Adipose tissue (tissue), 3 donors: ENCODE results near the gene TSSC4. TPM values are rescaled to one million over a fixed set of nuclear protein-coding genes. Genes with fewer than 3 reads are reported as not detected.

Experiments
- H3K27ac ChIP-seq: one replicate; pipeline ENCODE4 v1.5.1; 2013; ENCODE audit warnings: low read depth, low read length
- WGBS, 3 donors: extraction: QIAGEN DNeasy Blood & Tissue Kit; methylation state at CpG; one replicate each; pipeline ENCODE4 v1.1.7; 2013; 5-methylcytosine and 5-hydroxymethylcytosine counted together
- polyA plus RNA-seq, 3 donors: library from polyadenylated mRNA; stranded (reverse); fragments of 200-250 nt; gene quantifications; one replicate each; pipeline ENCODE4 v1.2.3, GENCODE V29; 2013
- donor health status: healthy with polysubstance abuse.
- donor health status: Bipolar disorder and iron deficiency.
- donor health status: healthy.

The TSSC4 gene
- polyA plus RNA-seq, 3 donors: 21.0 to 58.0 (median 49.8) TPM

DNA sequence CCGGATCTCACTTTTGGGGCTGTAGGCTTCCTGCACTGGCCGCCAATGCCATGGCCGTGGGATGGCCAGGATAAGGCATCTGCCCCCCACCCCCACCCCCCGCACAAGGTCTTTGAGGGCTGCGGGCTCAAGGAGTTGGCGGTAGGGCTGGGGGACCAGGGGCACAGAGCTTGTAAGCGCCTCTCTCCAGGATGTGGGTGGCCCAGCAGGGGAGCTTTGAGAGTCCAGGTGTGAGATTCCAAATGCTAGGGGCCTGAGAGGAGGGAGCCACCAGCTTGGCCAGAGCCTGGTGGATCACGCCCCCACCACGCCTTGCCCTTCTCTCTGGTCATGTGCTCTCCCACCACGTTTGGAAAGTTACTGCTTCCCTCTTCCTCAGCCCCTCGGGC lies 18.4 kb upstream of the TSSC4 start:
- WGBS, 3 donors: 49 to 72% (median 54%) methylated on average over 11 of the region's 11 CpGs
- no peak overlapping the region for H3K27ac ChIP-seq

DNA sequence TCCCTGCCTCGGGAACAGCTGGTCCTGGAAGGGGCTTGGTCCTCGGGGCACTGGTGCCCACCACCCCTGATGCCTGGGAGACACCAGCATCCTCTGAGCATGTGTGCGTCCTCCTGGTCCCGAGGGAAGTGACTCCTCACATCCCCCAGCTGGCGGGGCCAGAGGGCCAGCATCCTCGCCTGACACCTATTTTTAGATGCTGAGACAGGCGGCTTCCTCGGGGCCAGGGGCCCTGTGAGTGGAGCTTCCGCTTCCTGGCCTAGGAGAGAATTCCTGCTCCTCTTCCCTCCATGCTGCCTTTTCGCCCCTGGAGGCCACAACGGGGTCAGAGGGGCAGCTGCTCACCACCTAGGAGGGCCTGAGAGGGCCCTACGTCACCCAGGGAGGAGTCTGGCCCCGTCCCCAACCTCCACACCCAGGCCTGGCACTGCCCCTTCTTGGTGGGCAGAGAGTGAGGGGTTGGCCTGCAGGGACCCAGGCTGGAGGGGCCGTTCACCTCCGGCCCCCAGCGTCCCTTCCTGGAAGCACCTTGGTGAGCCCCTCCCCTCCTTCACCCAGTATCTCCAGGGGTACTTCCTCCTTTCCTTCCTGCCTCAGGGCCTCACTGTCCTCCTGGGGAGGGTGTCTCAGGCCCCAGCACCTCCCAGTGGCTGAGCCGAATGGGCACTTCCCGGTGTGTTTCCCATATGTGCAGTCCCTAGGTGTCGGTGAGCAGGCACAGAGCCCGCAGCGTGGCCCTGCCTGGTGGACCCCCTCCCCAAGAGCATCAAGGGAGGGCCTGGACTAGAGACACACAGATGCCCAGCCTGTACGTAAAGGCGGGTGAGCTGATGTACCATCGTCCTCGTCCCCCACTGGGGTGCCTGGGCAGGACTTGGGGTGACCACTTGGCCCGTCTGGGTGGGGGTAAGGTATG lies 17.4 kb upstream of the TSSC4 start:
- no peak overlapping the region for H3K27ac ChIP-seq
- 36 to 54% (median 41%) methylated on average over 25 to 26 of the region's 26 CpGs for WGBS, 3 donors

DNA sequence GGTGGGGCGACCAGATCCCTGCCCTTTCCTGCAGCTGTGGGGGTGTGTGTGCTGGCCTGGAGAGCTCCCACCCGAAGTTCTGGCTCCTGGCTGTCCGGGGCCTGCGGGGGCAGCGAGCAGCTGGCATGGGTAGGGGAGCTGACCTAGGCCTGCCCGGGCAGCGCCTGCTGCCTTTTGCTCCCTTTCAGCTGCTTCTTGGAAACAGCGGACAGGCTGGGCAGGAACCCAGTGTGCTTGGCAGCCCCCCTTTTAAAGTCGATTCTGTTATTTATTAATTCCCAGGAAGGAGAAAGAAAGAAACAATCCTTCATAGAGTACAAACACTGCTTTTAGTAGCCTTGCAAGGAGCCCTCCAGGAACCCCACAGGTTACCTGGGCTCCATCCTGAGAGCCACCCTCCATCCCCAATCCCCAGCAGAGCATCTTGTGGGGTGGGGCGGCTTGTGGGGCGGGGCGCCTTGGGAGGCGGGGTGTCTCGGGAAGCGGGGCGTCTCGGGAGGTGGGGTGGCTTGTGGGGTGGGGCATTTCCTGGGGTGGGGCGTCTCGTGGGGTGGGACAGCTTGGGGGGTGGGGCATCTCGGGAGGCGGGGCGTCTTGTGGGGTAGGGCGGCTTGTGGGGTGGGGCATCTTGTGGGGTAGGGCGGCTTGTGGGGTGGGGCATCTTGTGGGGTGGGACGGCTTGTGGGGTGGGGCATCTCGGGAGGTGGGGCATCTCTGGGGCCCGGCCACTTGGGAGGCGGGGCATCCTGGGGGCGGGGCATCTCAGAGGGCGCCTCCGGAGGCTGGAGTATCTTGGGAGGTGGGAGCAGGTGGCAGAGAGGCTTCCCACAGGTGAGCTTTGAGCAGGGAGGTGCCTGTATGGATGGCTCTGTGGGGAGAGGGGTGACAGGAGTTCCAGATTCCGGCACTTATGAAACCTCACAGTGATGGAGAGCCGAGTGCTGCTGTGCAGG lies 16.4 kb upstream of the TSSC4 start:
- 46 to 54% (median 50%) methylated on average over 31 to 32 of the region's 33 CpGs for WGBS, 3 donors
- H3K27ac ChIP-seq: no peak overlapping the region

DNA sequence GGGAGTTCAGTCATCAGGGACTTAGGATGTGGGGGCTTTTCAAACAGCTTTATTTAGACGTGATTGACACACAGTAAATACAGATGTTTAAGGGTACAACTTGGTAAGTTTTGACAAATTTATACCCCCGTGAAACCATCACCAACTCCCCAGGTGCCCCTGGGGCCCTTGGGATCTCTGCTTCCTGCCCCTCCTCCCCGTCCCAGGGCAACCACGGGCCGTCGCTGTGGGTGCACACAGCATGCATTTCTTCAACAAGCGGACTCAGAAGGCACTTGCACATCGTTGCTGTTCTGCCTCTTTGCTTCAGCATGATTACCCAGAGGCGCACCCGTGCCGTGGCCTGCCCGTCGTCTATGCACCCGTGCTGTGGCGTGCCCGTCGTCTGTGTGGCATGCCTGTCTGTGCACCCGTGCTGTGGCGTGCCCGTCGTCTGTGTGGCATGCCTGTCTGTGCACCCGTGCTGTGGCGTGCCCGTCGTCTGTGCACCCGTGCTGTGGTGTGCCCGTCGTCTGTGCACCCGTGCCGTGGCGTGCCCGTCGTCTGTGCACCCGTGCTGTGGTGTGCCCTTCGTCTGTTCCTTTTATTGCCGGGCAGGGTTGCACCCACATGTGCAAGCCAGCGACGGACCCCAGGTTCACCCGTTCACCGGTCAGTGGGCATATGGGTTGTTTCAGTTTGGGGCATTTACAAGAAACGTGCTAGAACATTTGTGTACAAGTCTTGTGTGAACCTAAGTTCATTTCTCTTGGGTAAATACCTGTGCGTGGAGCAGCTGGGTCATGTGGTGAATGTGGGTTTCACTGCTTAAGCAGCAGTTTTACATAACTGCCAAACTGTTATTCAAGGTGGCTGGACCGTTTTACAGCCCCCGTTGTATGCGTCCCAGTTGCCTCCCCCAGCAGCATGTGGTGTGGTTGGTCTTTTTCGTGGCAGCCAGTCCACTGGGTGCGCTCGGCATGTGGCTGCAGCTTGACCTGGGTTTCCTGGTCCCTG lies 15.1 kb upstream of the TSSC4 start:
- WGBS, 3 donors: 69 to 75% (median 75%) methylated on average over 43 to 48 of the region's 48 CpGs
- H3K27ac ChIP-seq: no peak overlapping the region

DNA sequence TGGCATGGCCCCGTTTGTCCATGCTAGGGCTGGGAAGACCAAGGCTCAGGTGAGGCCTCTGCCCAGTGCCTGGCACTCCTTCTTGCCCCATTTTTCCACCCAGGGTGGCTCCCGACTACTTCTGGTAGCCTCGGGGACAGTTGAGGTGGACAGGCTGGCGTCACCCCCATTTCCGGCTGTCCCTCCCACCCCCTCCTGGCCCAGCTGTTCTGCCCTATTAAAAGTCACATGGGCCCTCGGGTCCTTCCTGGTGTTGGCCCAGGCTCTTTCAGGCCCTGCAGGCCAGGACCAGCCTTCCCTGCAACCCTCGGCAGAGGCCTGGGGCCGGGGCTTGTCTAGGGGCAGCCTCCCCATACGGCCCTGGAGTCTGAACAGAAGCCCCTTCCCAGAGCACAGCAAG lies 14.0 kb upstream of the TSSC4 start:
- no peak overlapping the region for H3K27ac ChIP-seq
- 40 to 60% (median 49%) methylated on average over 9 of the region's 9 CpGs for WGBS, 3 donors

DNA sequence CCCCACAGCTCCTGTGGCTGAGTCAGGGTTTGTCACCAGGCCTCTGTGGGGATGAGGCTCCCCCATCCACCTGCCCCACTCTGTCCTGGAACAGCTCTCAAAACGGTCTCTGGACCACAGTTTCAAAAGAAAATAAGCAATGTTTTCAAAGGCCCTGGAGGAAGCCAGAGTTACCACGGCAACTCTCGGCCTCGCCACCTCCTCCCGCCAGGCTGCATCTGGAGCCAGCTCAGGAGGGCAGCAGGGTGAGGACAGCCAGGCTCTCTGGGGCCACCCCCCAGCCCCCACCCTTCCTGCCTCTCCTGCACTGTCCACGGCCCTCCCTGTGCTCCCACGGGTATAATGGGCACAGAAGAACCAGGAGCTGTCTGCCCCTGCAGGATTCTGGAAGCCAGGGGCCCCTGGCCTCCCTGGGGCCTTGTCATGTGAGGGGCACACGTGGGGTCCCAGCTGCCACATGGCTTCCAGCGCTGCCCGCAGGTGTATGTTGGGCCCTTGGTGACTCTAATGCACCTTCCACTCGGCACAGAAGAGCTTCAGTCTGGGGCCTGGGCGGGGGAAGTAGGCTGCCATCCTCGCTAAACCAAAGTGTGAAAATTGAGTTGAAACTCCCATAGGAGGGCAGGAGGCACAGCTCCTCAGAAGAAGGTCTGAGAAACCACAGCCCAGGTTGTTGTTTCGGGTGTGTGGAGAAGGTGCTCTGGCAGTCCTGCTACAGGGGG lies 13.1 kb upstream of the TSSC4 start:
- no peak overlapping the region for H3K27ac ChIP-seq
- WGBS, 3 donors: 37 to 54% (median 48%) methylated on average over 14 of the region's 14 CpGs

DNA sequence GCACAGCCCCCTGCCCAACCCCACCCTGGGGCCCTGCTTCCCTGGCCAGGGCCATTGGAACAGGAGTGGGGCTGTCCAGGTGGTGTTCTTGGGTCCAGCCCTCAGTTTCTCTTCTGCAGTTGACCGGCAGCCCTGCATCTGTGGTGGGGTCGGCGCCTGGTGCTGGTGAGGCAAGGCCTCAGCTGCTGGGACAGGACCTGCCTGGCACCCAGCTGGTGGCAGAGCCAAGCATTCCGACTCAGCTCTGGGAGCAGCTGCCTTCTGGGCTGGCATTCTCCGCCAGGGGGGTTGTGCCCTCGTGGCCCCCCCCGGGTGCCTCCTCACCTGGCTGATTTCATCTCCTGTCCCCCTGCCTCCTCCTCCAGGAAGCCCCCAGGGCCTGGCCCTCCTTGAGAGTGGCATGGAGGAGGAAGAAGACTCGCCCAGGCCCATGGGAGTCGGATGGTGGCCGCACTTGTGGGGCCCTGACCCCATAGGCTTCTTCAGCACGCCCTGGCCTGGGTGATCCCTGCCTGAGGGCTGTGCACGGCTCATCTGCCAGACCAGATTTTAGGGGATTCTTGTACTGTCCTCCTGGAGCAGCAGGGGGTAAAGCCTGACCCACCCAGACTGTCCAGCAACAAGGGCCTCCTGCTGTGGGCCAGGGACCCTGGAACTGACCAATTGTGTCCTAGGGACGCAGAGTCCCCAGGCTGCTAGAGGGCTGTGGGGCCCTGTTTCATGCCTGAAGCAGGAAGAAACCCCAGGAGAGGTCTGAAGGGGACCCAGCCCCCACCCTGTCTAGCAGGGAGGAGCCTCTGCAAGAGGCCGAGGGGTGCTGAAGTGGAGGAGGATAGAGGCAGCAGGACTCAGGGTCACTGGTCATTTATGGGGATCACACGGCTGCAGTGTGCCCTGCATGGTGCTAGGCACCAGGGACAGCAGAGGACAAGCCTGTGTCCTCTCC lies 11.8 kb upstream of the TSSC4 start:
- no peak overlapping the region for H3K27ac ChIP-seq
- 65 to 80% (median 74%) methylated on average over 15 of the region's 15 CpGs for WGBS, 3 donors

DNA sequence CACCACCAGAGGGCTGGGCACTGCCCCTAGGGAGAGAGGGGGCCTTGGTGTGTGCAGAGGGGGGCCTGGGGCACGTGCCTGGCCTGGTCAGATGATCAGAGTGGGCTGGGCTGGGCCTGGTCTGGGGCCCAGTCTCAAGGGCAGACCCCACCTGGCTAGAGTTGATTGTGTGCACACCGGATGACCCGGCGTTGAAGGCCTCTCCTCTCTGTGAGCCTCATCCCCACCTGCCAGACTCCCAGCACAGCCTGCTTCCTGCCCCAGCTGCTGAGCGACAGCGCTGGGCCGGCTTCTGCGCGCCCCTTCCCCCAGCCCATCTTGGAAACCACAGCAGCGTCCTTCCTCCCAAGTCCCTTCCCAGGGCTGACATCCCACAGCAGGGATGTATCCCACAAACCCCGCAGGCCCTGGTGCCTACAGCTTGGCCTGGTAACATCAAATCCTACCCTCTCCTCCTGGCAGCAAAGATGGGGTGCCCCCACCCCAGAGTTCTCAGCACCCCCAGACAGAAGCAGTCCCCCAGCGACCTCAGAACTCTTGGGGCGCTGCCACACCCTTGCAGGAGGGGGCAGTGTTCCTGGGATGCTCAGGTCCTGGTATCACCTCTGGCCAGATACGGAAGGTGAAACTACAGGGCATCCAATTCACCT lies 11.0 kb upstream of the TSSC4 start:
- WGBS, 3 donors: 44 to 55% (median 51%) methylated on average over 9 to 14 of the region's 14 CpGs
- no peak overlapping the region for H3K27ac ChIP-seq

DNA sequence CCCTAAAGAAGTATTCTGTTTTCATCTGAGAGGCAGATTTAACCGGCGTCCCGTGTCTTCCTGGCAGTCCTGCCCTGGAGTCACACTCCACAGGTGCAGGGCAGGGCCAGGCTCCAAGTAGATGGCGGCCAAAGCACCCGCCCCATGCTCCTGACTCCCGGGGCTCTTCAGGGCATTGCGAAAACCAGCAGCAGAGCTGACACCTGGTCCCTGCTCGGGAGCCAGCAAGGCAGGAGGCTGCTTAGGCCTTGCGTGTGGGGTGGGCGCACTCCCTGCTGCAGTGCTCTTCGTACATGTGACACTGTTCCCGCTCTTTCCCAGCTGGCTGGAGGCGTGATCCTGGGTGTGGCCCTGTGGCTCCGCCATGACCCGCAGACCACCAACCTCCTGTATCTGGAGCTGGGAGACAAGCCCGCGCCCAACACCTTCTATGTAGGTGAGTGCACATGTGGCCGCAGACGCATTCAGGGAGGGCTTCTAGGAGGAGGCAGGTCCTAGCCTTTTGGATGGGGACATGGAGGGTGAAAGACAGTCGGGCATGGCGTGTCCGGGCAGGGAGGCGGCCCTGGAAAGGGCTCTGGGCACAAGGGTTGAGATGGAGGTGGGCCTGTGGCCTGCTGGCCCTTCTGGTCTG lies 10.3 kb upstream of the TSSC4 start:
- 82 to 84% (median 83%) methylated on average over 23 of the region's 23 CpGs for WGBS, 3 donors
- H3K27ac ChIP-seq: no peak overlapping the region

DNA sequence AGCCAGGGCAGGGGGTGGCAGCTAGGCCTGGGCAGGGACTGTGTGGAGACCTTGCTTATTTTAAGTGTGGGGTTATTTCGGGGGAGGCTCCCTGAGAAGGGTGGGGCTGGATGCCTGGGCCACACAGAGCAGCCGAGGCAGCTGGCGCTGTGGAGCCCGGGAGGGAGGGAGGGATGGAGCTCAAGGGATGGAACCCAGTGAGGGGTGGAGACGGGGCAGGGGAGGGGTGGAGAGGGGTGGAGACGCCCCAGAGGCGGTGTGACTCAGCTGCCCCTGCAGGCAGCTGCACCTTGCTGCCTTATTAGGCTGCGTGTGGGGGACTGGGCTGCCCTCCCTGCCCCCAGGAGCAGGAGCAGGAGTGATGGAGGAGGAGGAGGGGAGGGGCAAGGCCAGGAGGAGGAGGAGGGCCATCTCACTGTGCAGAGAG lies 9.8 kb upstream of the TSSC4 start:
- no peak overlapping the region for H3K27ac ChIP-seq
- 57 to 70% (median 67%) methylated on average over 4 to 8 of the region's 8 CpGs for WGBS, 3 donors

DNA sequence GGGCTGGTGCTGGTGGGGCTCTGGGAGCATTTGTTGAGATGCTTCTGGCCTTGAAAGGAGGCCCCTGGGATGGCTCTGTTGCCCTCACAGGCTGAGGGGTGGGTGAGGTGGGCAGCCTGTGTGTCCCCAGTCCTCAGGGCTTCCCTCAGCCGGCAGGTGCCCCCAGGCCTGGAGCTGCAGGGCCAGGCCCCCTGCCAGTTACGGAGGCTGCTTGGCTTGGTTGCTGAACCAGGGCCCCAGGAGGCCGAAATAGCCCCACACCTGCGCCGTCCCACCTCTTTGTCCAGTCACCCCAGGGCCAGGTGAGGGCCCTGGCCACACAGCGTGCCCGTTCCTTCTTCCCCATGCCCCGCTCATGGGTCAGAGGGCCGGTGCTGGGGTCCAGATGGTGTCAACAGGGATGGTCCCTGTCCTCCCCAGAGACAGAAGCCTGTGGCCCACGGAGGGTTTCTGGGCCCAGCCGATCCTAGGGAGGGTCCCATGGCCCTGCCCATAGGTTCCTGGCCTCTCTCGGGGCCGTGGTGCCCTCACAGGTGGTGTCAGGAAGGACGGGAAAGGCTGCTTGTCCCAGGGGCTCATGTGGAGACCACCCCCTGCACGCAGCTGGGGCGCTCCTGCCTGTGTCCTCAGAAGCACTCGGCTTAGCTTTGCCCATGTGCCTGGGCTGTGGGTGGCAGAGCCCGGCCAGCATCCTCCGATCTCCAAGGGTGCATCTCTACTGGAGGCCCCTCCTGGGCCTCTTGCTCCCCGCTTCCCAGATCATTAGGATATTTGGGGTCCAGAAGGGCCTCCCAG lies 9.2 kb upstream of the TSSC4 start:
- WGBS, 3 donors: 87 to 88% (median 88%) methylated on average over 19 to 20 of the region's 20 CpGs
- H3K27ac ChIP-seq: no peak overlapping the region

DNA sequence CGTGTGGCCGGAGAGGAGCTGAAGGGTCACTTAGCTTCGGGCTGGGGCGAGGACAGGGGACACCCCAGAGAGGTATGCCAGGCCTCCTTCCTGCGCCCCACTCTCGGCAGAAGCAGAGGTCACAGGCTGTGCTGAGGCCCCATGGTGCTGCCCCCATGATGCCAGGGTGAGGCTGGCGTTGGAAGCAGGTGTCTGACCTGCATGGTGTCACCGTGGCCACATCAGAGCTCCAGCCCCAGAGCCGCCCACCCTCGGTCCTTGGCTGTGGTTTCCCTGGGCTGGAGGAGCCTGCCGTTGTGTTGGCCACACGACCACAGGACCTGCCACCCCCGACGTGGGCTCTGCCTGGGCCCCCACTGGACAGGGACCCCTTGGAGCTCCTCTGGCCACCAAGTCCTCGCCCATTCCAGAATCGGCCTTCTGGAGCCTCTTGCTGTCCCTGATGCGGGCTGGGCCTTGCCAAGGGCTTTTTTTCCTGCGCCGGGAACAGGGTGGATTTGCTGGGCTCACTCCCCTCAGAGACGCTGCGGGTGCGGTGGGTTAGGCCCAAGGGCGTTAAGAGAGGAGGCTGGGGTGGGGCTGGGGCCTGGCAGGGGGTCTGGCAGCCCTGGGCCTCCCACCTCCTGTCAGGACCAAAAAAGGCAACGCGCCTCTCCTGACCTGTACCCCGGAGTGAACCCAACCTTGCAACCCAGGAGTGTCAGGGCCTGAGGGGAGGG lies 8.2 kb upstream of the TSSC4 start:
- 84 to 87% (median 85%) methylated on average over 26 of the region's 26 CpGs for WGBS, 3 donors
- no peak overlapping the region for H3K27ac ChIP-seq

DNA sequence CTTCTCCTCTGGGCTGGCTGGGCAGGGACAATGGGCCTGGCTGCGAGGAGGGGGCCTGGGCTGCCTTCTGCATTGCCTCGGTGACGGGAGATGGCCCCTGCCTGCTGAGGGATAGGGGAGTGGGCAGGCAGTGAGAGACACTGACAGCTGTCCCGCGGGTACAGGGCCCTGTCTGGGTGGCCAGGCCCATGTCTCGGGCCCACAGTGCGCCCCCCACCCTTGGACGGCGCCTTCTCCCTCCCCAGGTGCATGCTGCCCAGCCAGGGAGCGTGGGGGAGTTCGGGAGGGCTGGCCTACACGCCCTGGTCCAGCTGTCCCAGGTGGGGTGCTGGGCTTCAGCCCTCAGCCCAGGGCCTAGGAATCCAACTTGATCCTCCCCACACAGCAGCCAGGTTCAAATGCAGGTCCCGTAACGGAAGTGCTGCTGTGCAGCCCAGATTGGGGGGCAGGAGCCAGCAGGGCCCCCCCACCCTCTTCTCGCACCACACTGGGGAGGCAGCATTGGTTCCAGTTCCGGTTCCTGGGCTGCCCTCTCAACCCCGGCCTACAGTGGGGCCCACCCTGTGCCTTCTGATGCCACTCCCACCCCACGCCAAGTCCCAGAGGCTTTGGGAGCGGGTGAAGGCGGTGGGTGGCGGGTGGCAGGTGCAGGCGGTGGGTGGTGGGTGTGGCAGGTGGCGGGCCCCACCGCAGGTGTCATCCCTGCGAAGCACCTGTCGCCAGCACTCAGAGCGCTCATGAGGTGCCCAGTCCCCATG lies 7.3 kb upstream of the TSSC4 start:
- 84 to 92% (median 91%) methylated on average over 27 of the region's 27 CpGs for WGBS, 3 donors
- no peak overlapping the region for H3K27ac ChIP-seq
